GM10847 (cell line): ENCODE results near the gene HTR7.

Experiments used
- POLR2A ChIP-seq: IDR thresholded peaks from 2 replicates; pipeline ENCODE4 v1.6.1; 2011; ENCODE audit not compliant: insufficient read length; ENCODE audit errors: extremely low read depth

HTR7 gene

DNA sequence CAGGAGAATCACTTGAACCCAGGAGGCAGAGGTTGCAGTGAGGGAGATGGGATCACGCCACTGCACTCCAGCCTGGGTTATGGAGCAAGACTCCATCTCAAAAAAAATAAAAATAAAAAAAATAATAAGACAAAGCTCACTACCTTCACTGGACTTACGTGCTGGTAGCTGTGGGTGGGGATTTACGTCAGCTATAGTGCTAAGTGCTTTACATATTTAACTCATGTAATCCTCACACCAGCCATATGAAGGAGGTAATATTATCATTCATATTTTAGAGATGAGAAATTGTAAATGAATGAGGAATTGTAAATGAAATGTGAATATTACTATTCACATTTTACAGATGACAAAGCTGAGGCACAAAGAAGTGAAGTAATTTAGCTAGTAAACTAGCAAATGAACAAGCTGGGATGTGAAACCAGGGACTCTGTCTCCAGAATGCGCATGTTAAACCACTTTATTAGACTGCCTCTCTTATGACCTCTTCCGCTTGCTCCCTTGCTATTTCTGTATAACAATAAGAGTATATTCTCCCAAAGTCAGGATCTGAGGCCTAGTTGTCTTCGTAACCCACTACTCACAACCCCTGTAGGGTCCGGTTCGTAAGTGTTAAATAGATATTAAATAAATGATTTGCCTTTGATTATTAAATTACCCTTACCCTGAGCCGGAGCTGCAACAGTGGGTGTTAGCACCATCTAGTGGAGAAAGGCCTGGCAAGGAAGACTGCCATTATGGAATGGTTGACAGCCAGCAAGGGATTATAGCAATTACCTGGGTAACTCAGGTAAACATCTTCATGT lies 70.2 kb downstream of the HTR7 start:
- no peak for TF ChIP-seq POLR2A

DNA sequence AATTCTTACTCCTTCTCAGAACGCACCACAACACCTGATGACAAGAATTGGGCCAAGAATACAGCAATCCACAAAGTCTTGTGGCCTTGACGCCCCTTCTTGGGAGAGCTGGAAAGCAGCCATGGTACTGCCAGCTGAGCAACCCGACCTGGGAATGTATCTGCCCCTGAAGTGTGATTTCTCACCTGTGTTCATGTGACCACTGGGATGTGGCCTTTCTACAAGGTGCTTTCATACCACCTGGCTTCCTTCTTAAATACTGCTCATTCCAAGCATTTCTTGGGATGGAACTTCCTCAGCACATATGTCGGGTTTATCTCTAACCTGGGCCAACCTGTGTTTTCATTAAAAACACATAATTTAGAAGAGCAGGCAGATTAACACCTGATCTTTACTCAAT lies 72.1 kb downstream of the HTR7 start:
- no peak for TF ChIP-seq POLR2A

DNA sequence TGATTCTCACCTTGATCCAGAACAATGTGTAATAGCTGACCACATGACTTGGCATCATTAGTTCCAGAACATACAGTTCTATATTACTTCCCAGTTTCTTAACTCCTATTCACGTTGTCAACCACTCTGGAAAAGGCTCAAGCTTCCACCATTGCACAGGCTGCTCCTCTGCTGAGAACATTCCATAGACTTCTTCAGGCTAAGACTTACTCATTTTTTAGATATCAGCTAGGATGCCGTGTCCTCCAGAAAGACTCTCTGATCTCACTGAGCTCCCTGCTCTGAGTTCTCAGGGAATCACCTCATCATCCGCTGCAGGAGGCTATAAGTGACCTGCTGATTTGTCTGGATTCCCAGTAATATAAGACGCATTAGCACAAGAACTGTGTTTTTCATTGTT lies 73.1 kb downstream of the HTR7 start:
- no peak for TF ChIP-seq POLR2A

DNA sequence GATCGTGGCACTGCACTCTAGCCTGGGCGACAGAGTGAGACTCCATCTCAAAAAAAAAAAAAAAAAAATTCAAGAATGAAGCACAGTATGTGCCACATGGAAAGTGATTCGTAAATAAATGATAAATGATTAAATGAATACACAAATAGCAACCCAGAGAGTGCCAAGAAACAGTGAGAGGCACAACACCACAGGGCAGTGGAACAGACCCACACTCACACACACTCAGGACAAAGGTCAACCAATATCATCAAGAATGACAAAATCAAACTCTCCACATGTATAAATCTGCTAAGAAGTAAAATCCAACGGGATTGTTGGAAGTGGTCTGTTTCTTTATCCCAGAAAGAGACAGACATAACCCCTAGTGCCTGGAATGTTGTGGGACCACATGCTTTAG lies 77.4 kb downstream of the HTR7 start:
- no peak for TF ChIP-seq POLR2A

DNA sequence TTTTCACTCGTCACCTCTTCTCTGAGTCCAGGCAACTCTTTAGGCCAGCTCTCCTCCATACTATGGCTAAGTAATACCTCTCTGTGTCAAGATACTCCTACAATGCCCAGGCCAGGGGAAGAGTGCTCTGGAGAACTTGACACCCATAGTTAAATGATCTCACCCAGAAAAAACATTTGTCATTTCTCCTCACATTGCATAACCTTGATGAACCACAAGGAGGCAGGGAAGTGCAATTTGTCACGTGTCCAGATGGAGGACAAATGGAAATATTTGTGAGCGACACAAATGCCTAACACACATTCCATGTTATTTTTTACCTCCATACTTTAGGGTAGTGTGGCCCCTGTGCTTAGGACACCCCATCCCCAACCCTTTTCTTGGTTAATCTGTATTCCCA lies 78.3 kb downstream of the HTR7 start:
- TF ChIP-seq POLR2A, result no peak

DNA sequence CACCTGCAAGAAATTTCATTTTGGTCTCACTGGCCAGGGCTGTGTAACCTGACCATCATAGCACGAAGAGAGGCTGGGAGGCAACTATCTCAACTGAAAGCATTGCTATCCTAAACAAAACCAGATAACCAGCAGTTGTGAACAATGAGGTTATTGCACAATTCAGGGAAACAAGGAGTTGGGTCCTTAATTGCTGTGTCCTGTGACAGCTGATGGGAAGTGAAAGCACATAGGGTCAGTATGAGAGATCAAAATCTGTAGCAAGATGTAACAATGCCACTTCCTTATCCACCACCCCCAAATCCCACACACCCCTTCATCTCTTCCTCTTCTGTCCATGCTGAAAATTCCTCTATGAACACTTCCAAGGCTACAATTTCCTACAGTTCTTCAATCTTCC lies 80.2 kb downstream of the HTR7 start:
- TF ChIP-seq POLR2A, result no peak

DNA sequence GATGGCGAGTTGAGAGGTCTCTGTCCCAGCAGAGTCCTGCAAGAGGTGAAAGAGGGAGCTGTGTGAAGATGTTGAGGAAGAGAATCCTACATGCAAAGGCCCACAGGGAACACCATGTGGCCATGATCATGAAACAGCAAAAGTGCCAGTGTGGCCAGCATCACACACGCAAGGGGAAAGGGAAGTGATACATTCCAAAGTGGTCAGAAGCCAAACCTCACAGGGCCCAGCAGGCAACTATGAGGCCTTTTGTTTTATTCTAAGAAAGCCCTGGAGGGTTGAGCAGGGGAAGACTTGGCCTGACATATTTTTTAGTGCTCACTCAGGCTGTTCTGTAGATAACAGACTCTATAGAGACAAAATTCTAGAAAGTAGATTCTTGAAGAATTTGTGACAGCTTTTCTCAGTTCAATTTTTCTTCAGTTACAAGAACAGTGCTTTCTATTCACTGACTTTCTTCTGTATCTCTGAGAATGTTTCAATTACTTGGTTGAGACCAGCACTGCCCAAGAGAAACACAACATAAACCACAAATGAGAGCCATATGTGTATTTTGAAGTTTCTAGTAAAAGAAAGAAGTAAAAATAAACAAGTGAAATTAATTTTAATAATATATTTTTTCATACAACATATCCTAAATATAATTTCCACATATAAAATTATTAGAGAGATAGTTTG lies 82.3 kb downstream of the HTR7 start:
- TF ChIP-seq POLR2A, result no peak

DNA sequence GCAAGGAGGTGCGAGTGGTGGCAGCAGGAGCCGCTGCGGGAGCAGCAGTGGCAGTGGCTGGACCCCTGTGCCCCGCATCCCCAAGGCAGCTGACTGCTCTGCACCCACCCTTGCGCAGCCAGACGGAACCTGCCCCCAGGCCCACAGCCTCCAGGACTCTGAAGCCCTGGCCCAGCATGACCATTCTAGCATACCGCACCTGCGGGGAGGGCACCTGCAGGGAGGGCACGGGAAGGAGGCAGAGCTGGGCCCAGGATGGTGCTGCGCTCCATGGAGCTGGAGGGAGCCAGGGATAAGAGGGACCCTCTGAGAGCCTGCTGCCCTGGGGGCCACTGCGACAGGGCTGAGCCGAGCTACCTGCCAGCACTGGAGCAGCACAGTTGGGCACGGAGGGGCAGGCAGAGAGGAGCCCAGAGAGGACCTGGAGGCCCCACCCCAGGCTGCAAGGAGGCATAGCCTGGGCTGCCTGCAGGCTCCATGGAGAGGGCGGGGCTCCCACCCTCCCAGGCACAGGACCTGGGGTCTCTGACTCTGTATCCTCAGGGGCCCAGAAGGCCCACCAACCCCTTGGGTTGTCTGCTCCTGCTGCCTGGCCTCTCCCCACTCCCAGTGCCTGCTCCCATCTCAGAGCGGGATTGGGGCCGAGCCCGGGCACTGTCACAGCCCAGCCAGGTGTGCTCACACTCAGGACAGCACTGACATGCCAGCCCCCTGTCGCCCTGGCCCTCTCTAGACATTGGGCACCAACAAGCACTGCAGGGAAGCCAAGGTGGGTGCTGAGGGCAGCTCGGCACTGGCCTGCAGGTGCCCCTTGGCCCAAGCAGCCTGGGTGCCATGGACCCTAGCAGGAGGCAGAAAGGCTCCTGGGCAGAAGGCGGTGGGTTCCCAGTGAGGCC lies 87.6 kb downstream of the HTR7 start:
- no peak for TF ChIP-seq POLR2A

DNA sequence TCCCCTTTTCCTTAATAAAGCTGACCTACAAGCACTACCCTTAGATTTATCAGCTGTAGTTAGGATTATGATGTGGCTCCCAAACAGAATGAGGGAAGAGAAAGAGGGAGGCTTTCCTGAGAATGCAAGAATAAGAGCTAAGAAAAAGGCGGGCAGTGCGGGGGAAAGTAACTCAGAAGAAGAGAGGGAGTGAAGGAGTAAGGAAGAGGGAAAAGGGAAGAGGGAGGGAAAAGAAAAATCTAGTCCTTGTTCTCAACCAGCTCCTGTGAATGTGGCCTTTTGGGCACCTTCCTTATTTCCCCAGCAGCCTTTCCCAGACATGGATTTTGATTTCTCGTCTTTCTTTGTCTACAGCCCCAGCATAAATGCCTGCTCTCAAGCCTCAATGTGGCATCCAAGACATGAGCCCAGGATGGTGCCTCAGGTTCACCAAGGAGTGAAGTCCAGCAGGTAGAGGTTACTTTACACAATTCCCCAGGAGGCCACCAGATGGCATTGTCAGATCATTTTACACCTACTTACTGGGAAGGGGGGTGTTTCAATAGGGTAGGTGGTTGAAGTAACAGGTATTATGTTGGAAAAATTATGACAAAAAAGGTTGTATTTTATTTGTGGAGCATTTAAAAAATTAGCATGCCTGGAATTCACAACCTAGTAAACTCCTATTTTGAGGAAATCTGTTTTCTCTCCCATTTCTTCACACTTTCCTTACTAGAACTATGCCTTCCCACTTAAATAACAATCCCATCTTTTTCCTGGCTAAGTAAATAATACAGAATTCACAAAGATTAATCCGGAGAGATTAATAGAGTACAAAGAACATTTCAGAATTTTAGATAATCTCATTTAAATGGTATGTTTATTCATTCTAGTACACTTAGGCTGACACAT lies 106.5 kb downstream of the HTR7 start:
- no peak for TF ChIP-seq POLR2A

DNA sequence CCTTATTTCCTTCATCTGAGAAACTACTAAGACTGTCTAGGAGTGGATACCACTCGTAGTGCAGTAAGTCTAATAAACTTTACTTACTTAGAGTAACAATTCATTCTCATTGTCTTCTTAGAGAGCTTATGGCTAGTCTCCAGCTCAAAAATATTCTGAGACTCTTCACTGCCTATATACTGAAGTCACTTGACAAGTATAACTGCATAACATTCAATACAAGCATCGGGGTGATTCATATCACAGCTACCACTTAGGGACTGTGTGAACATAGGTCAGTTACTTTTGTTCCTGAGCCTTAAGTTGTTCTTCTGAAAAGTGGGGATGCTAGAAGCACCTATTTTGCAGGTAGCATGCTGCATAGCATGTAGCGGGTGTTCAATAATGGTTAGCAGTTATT lies 111.0 kb downstream of the HTR7 start:
- no peak for TF ChIP-seq POLR2A

DNA sequence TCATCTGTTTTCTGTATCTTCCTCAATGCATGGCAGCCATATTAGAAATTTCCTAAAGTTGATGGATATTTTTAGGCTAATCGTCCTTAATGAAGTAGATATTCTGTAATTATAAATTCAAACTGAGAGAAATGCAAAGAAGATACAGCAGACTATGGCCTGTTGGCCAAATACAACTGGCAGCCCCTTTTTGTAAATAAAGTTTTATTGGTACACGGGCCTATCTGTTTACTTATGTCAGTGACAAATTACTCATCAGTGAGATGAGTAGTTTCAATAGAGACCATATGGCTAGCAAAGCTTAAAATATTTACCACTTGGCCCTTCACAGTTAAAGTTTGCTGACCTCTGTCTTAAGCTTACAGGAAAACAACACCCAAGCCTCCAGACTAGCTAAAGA lies 112.3 kb downstream of the HTR7 start:
- TF ChIP-seq POLR2A, result no peak

DNA sequence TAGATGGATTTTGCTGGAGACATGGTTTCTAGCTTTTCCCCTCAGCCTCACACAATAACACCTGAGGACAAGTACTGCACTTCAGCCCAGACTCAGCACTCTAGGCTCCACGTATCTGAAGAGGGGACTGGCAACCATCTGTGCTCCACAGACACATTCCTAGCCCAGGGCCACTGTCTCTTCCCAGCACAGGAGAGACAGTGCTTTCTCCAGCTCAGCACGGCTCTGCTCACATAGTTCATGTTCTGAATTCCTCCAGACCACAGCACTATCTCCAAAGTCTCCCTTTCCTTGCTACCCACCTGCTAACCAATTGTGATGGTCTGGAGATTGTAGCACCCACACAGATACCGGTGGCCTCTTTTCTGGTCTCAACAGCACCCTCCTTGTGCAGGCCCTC lies 114.5 kb downstream of the HTR7 start:
- TF ChIP-seq POLR2A, result no peak

DNA sequence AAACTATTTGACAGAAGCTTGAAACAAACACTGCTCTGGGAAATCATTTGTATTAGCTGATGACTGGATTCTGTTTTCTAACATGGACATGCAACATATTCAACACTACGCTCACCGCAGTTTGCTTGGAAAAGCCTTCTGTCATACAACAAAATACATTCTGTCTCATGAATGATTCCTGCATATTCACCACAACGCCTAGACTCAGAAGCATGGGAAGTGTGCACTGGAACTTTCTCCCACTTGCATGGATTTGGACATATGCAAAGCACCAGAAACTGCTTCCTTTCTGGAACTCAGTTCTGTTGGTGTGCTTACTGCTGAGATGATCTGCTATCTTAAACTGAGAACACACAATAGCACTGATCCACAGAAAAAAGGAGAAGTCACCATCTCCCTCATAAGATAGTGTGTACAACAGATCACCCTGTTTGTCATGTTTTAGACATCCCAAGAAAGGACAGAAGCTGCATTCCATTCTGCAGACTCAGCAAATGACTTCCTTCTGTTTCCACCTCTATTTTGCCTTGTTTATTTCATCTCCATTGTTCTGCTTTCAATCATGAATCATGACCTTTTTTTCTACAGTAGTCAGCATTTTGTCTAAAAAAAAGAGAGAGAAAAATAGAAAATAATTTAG lies 115.8 kb downstream of the HTR7 start:
- no peak for TF ChIP-seq POLR2A

DNA sequence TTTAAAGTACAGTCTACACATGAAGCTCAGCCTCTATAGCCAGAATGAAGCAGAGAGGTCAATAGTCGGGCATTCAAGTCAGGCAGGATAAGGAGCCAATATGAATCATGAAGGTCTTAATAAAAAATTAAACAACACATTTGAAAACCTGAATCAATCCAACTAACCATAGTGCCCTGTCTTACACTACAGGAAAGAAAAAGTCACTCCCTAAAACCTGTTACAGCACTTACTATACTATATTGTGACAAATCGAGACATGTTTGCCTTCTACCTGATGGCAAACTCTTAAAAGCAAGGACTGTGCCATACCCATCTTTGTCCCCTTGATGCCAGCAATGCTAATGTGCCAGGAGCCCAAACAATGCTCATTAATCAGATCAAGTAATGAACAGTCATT lies 117.6 kb downstream of the HTR7 start:
- no peak for TF ChIP-seq POLR2A
